ENCODE data around the gene GOLT1A.
A peak's percentile ranks its signal among the peaks of the same experiment; 100 is the strongest.

The GOLT1A gene

GRCh38 chr1:204192046-204192445, 21.7 kb downstream of the GOLT1A start:
- DNase-seq, result no peak
- ATAC-seq, result no peak

DNA sequence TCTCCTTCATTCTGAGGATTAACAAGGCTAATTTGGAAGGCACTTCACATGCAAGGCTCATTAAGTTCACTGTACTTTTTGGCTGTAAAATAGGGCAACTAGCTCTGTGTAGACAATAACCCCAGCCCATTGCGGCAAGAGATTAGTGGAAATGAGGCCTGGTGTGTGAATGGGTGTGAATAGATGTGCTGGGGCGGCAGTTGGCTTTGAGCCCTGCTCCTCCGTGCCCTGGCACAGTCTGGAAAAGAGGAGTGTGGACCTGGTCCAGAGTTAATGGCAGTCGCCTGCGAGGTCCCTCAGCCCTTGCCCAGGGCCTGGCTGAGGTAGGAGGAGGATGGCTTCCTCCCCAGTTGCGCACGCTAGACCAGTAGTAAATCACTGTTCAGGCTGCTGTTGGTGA, 22.3 kb downstream of the GOLT1A start:
- ATAC-seq (no peak), DNase-seq (no peak)

DNA sequence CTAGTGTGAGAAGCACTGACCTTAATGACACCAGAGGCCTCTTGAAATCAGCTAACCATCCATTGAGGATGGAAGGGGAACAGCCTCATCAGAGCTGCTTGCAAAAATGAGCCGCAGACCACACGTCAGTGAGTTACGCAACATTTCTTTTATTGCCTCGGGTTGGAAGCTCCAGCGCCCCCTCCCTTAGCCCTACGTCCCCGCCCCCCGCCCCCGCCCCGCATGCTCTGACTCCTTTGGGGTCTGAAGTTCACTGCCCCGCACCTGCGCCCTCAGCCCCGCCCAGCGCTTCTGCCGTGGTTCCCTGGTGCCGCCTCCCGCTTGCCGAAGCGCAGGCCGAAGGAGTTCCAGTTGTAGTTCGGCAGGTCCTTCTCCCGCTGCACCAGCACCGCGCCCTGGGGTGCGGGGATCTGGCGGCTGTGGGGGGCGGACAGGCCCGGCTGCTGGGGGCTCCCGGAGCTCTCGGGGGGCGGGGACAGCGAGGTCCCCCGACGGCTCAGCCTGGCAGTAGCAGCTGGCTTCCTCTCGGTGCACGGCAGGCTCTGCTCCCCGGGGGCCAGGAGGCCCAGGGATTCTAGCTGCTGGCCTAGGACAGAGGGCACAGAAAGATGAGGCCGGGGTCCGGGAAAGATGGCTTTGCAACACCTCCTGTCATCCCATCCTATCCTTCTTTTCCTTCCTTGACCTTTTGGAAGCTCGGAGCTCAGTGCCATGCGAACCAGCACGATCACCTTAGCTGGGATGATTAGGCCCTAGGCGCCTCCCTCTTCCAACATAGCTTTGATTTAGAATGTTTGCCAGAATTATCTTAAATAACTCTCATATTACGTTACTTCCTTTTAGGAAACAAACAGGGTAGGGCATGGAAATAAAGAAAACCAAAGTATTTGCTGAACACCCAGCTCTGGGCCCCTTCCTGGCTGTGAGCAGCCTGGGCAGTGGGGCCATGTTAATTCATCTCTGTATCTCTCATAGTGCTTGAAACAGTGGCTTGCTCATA, 23.3 kb downstream of the GOLT1A start:
- no peak for ATAC-seq
- DNase-seq, result peak; percentile 23

DNA sequence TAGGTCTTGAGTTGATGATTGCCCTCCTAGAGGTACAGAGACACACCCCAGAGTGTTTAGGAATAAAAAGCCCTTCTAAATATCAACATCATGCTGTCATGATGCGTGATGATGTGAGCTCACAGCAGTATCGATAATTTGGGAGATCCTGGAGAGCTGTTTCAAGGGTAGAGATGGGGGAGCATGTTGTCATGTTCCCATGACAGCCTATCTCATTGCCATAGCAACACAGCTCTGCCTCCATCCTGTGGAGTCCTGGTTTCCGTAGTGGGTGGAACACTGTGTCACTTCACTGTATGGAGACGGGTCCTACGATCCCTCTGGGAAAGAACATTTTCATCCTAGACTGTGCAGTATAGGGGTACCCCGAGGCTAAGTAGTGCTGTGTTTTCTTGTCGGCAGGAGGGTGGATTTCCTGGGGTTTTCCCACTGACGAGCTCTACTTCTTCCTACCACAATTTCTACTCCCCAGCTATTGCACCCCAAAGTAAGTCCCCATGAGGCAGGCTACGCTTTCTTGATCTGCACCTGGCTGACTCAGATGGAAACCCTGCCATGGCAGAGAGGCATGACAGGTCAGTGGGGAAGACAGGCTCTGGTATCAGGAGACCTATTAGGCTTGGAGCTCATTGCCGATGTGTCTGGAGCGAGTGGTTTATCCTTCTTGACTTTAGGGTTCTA, 24.7 kb downstream of the GOLT1A start:
- DNase-seq (no peak), ATAC-seq (no peak)

- ATAC-seq (no peak), DNase-seq (no peak)
Measured at GRCh38 chr1:204186597-204186996, 27.2 kb downstream of the GOLT1A start.

- DNase-seq (no peak), ATAC-seq (no peak)
Measured at GRCh38 chr1:204181116-204181515, 32.7 kb downstream of the GOLT1A start.

GRCh38 chr1:204180133-204180532, 33.7 kb downstream of the GOLT1A start:
- DNase-seq (no peak), ATAC-seq (no peak)

DNA sequence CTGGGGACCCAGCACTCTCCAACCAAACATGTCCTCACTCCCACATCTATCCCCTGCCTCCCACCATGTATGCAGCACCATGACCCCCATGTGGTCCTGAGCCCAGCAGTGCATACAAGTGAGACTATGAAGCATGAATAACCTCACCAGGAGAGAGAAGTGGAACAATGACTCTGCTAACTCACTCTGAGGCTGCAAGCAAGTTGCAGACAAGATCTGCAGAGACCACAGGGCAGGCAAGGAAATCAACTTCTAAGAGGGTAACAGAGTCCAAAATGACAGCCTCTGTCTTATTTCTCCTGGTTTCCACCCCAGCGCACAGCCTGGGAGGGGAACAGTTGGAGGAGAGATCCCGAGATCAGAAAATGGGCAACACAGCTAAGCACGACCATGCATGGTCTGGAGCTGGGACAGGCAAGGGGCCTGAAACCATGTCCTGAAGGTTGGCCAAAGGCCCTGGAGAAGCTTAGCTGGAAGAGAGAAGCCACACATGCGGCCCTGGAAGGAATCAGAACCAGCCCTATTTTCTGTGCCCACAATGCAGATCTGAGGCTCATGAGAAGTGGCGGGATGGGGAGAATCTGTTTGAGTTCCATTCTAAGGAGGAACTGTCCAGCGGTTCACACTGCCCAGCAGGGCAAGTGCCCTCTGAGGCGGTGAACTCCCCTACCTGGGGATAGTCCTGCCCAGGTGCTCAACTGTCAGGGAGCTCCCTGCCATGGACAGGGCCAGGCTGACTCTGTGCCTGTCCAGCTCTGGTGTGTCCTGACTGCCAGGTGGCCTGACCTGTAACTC, 35.1 kb downstream of the GOLT1A start:
- ATAC-seq (no peak), DNase-seq (no peak)

DNA sequence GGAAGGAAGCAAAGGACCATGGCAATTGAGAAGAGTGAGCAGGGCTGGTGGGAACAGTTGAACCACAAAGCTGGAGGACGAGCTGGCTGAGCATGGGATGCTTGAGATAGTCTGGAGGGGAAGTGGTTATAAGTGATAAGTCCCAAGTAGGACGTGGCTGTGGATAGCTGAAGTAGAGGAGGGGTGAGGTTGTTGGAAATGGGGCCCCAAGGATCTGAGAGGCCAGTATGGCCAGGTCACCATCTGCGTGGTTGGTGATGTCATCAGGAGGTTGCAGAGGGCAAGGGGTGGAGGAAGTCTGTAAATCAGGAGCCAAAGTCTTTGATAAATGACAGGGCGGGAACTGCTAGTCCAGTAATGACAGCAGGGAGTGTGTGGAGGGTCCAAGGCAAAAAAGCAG, 36.7 kb downstream of the GOLT1A start:
- no peak for ATAC-seq

DNA sequence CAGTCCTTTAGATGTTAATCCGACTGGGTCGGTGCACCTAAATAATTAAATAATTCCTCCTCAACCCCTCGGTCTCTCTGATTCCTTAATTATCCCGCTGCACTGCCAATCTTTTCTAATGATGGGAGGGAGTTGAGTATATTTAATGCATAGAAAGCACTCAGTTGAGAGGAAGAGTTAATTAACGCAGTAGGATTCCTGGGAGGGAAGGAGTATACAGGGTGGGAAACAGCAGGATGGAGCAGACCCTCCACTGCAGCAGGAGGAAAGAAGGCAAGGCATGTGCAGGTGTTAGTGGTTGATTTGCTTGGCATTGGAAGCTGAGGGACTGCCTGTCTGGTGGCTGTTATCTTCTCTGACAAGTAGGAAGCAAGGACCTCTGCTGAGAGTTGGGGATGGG, 37.7 kb downstream of the GOLT1A start:
- ATAC-seq, result no peak
- DNase-seq, result no peak

More for the DNA sequence above, 36.7 kb downstream of the GOLT1A start:
- DNase-seq, result no peak

- ATAC-seq, result no peak
- DNase-seq, result no peak
Measured at GRCh38 chr1:204174958-204175357, 38.8 kb downstream of the GOLT1A start.

DNA sequence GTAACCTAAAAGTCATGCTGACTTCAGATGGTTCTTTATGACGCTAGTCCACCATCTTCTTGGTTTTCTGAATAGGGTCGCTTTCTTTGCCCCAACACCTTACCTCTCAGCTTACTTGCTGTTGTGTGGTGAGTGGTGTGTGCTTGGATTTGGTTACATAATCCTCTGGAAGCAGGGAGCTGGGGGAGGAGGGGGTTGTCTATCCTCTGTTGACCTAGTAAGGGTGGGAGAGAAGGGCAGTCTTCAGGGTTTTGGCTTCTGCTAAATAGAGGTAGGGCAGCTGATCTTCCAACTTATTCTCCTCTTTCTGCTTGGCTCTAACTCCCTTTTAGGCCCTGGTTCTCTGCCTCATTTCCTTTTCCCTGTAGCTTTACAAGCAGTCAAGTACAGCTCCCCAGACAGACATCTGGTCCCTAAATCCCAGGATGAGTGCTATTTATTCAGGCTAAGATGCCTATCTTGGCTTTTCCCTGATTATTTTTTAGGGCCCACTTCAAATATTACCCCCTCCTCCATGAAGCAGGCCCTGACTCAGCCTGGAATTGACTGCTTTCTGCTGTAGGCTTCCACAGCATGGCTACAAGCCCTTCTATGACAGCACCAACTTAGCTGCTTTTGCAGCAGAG, 41.3 kb downstream of the GOLT1A start:
- DNase-seq, result no peak
- ATAC-seq, result no peak

- no peak for ATAC-seq
- no peak for DNase-seq
Measured at GRCh38 chr1:204171751-204172178, 42.0 kb downstream of the GOLT1A start.

- no peak for ATAC-seq
Measured at GRCh38 chr1:204170494-204171155, 43.2 kb downstream of the GOLT1A start.

GRCh38 chr1:204169858-204170257, 43.9 kb downstream of the GOLT1A start:
- no peak for ATAC-seq
- no peak for DNase-seq

More at GRCh38 chr1:204170494-204171155, 43.2 kb downstream of the GOLT1A start:
- no peak for DNase-seq

- DNase-seq (no peak), ATAC-seq (no peak)
Measured at GRCh38 chr1:204167730-204168129, 46.1 kb downstream of the GOLT1A start.

DNA sequence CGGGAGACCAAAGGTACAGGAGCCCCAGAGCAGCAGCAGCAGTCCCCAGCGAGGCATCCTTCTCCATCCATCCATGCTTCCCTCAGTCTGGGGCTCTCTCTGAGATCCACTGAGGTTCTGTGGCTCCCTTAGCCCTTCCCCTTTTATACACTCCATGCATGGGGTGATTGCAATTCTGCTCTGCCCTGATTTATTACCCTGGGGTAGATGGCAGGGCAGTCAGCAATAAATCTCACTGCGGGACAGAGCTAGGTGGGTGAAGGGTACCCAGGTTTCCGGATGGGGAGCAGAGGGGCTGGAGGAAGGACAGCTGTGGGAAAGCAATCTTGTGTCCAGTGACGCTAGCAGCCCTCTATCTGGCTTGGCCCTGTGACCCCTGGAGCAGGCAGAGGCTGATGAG, 47.6 kb downstream of the GOLT1A start, which contains the start of gene REN:
Gene REN (minus strand): TSS at position 119 of the 400 bp plus-strand sequence. CDS start 44 bp downstream, at position 75.
- no peak for ATAC-seq
- no peak for DNase-seq

DNA sequence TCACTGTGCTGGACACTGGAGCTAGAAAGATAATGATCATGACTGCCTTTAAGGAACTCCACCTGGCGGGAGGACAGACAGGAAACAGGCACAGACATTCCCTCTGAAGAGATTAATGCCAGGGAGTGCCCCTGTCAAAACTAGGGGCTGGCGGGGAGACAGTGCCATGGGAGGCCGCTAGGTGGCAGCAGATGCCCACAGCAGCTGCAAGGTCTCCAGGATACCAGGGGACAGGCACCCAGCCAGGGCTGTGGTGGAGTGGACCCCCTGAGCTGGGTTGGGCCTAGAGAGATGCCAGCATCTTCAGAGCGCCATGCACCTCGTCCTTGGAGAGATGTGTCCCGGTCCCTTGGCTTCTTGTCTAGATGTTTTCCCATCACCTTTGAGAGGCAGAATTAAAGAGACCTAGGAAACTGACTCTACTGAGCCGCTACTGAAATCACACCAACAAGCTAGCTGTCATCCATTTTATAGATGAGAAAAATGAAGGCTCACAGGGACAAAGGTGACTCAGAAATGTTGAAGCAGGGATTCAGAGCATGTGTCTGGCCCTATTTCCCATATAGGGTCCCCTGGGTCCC, 51.2 kb downstream of the GOLT1A start:
- peak; percentile 95 for ATAC-seq
- peak; percentile 84 for DNase-seq

DNA sequence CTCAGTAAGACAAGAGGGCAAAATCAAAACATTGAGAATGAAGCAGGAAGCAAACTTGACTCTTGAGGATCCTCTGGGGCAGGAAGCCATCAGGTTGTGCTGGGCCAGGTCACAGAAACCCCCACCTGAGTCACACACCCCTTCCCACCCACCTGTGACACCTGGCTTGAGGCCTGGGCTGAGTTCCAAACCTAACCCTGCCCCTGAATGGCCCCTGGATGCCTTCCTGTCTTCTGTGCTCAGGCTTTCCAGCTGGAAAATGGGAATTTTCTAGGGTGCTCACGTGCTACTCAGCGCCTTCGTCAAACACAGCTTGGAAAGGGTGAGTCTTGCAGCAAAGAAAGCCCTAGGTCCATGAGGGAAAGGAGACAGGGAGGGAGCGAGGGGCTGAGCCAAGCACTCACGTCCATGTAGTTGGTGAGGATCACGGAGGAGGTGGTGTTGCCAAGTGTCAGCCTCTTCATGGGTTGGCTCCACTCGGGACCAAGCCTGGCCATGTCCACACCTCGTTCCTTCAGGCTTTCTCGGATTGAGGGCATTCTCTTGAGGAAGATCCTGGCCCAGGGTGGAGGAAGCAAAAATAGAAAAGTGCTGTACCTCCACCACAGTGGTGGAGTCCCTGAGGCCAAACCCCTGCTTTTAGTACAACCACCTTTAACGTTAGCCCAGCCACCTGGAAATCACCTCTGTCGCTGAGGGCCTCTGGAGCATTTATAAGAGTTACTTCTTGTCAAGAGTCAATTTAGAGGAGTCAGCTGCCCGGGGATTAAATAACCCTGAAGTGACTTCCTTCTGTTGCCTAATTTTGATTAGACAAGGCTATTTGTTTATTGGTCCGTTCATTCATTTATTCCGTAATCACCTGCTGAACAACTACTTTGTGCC, 51.9 kb downstream of the GOLT1A start:
- ATAC-seq (no peak), DNase-seq (no peak)

- ATAC-seq, result no peak
- DNase-seq, result no peak
Measured at GRCh38 chr1:204157962-204158361, 55.8 kb downstream of the GOLT1A start.

Data from stimulated activated naive CD8-positive, alpha-beta T cell treated with anti-CD3 and anti-CD28 coated beads, Interleukin-15, Interleukin-2, amounts not matched to agents 100 U/mL and 50 U/mL, for 24 hours (primary cell).